Mucosa of descending colon (tissue), 3 donors: ENCODE data around the gene UNC5B. TPM values are rescaled to one million over a fixed set of nuclear protein-coding genes. Genes with fewer than 3 reads are reported as not detected.
"Not testable (repeated sequence)": the region's sequence is repeated elsewhere in the genome, so short reads cannot be mapped to it uniquely, and the experiment has no call there.

Experiments
- ATAC-seq: fragments of 200-7000 bp; cut with Tn5 transposase; one replicate; pipeline ENCODE4 v1.9.1; 2020; ENCODE audit warnings: mild to moderate bottlenecking, moderate library complexity
- DNase-seq, 3 donors: peaks; one replicate each; pipeline ENCODE4 v3.0.0-alpha.2; 2020
- H3K36me3 ChIP-seq: fragments of 200-600 bp; one replicate; pipeline ENCODE4 v1.8.0; 2021; ENCODE audit warnings: low read depth, mild to moderate bottlenecking
- H3K4me1 ChIP-seq: fragments of 200-600 bp; one replicate; pipeline ENCODE4 v1.8.0; 2021; ENCODE audit warnings: low read depth, mild to moderate bottlenecking
- H3K4me3 ChIP-seq: fragments of 200-600 bp; one replicate; pipeline ENCODE4 v1.8.0; 2021; ENCODE audit warnings: mild to moderate bottlenecking
- H3K9me3 ChIP-seq: fragments of 200-600 bp; one replicate; pipeline ENCODE4 v1.8.0; 2021; ENCODE audit warnings: mild to moderate bottlenecking
- CTCF ChIP-seq: fragments of 200-600 bp; IDR thresholded peaks from one replicate; pipeline ENCODE4 v1.8.0; 2022; ENCODE audit warnings: antibody characterized with exemption, mild to moderate bottlenecking
- intact Hi-C, 2 donors: fragments of 100-400 bp; cut with DNase I in 1 of 2; cut with micrococcal nuclease in 1 of 2; formaldehyde crosslinking; loops; one replicate each; pipeline versions ENCODE4 v1.11.0 to v1.11.1; 2022; cut with DNase I, micrococcal nuclease
- total RNA-seq, 3 donors: library from RNA; stranded (reverse); fragmentation: NEBNext Ultra II Directional in 2 of 3; extraction: Animal tissue kit (Norgen Biotek cat#: 25700) in 2 of 3; gene quantifications; one replicate each; pipeline versions ENCODE4 v1.2.1 to v1.2.4, GENCODE V29; 2021 to 2023
- donor health status: DM: no; HTN: no; CAD: no; lungs with moderate emphysema.
- donor health status: DM: no; HTN: no; CAD: no.
- donor health status: DM: no; HTN: yes; CAD: no.

Gene UNC5B
- total RNA-seq, 3 donors from 2014 or later, result 11.0 to 17.4 (median 11.4) TPM

- no peak for TF ChIP-seq CTCF
- H3K4me1 ChIP-seq, result peaks cover 19% of the 10 kb centered on the region
Measured at GRCh38 chr10:71216751-71217265, 4.4 kb downstream of the UNC5B start.

DNA sequence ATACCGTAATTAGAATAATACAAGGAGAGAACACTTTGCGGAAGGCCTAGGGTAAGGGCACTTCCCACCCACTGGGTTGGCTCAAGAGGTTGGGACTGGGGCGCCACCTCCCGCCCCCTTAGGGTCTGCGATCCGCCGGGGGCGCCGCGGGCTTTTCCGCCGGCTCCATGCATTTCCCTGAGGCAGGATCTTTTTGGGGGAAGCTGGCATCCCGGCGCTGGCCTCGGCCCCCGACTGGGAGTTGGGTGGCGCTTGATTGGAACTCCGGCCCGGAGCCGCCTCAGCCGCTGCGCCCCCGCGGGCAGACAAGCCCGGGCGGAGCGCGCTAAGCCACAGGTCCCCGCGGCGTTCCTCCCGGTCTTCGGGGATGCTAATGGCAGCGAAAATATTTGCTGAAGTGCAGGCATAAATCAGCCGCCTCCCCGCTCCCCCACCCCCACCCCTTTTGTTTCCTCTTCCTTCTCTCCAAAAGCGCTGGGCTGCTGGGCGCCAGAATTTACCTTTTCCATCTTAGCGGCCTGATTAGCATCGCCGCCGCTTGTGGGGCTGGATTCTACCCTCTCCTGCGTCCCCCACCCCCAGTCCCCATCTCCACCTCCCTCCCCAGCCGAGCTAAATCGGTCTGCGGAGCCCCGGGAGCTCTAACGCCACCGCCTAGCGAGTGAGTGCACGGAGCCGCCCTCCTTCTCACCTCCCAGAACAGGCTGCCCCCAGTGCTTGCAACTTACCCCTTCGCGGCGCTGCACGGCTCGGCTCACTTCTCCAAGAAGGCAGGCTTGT is 5.1 kb downstream of the UNC5B start:
- DNase-seq, result no peak
- Histone ChIP-seq H3K4me1 (peaks cover 14% of the 10 kb centered on the region), H3K36me3 (no peaks in the 10 kb centered on the region), H3K9me3 (no peaks in the 10 kb centered on the region), H3K4me3 (no peak overlapping the region)
- intact Hi-C loops, result loop anchor here in 1 of 2 donors (10.0 kb wide), 1 partner anchor 57 kb away; no protein-coding TSS in a partner anchor
- ATAC-seq, result peak; percentile 28
- TF ChIP-seq CTCF, result no peak

More at GRCh38 chr10:71216751-71217265, 4.4 kb downstream of the UNC5B start:
- ATAC-seq (no peak), DNase-seq (no peak)
- Histone ChIP-seq H3K9me3 (no peaks in the 10 kb centered on the region), H3K4me3 (no peak overlapping the region), H3K36me3 (no peaks in the 10 kb centered on the region)
- intact Hi-C loops, result loop anchor here in 1 of 2 donors (10.0 kb wide), 1 partner anchor 58 kb away; no protein-coding TSS in a partner anchor

DNA sequence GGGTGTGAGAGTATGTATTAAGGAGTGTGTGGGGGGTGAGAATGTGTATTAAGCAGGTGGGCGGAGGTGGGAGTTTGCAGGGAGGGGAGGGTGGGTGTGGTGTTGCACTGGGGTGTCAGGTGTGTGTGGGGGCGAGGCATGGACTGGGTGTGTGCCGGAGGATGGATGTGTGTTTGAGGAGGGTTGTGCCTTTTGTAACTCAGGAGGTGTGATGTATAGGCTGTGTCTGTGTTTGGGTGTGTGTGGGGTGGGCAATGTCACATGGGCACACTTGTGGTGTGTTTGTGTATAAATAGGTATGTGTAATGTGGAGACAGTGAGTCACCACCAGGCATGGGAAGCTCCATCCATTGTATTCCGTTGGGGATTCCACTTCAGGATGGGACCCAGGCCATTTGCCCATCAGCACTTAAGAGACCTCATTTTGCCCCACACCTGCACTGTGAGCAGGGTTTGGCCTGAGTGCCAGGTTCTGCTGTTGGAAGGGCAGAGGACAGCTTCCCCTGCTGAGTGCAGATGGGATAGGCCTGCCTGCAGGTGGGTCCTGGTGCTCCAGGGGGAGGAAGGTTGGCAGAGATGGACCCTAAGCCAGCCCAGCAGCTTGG is 5.8 kb downstream of the UNC5B start:
- Histone ChIP-seq H3K4me3 (no peak overlapping the region), H3K36me3 (no peaks in the 10 kb centered on the region), H3K4me1 (peaks cover 13% of the 10 kb centered on the region), H3K9me3 (no peaks in the 10 kb centered on the region)
- no peak for DNase-seq
- TF ChIP-seq CTCF, result no peak
- intact Hi-C loops, result loop anchor here in 1 of 2 donors (10.0 kb wide), 1 partner anchor 57 kb away; no protein-coding TSS in a partner anchor
- ATAC-seq, result peak; percentile 47

- no peak for TF ChIP-seq CTCF
- Histone ChIP-seq H3K4me3 (no peak overlapping the region), H3K36me3 (no peaks in the 10 kb centered on the region), H3K9me3 (no peaks in the 10 kb centered on the region), H3K4me1 (peaks cover 8% of the 10 kb centered on the region)
- ATAC-seq, result no peak
- intact Hi-C loops, result loop anchor here in 1 of 2 donors (10.0 kb wide), 1 partner anchor 56 kb away; no protein-coding TSS in a partner anchor
- DNase-seq, result no peak
Measured at GRCh38 chr10:71218651-71219050, 6.3 kb downstream of the UNC5B start.

DNA sequence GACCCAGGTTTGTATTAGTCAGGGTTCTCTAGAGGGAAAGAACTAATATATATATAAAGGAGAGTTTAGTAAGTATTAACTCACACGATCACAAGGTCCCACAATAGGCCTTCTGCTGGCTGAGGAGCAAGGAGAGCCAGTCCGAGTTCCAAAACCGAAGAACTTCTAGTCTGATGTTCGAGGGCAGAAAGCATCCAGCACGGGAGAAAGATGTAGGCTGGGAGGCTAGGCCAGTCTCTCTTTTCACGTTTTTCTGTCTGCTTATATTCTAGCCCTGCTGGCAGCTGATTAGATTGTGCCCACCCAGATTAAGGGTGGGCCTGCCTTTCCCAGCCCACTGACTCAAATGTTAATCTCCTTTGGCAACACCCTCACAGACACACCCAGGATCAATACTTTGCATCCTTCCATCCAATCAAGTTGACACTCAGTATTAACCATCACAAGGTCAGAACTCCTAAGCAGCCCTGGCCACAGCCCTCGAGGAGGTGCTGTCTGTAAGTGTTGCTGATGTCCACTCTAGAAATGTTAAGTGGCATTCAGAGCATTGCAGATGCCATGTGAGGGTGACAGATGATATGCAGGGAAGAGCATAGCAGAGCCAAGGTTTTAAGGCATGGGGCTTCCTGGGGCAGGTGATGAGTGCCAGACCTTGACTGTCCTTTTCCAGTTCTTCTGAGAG is 7.0 kb downstream of the UNC5B start:
- not testable (repeated sequence) for H3K4me1 ChIP-seq, H3K4me3 ChIP-seq, DNase-seq, ATAC-seq, H3K36me3 ChIP-seq, H3K9me3 ChIP-seq
- intact Hi-C loops, result loop anchor here in 1 of 2 donors (10.0 kb wide), 1 partner anchor 55 kb away; no protein-coding TSS in a partner anchor
